WERI-Rb-1 (cell line): Measurements from ENCODE around the gene CNTD1.
"Not testable (repeated sequence)": the region's sequence is repeated elsewhere in the genome, so short reads cannot be mapped to it uniquely, and the experiment has no call there.

Source experiments
- DNase-seq: peaks from one replicate; pipeline ENCODE4 v3.0.0-alpha.2; 2020
- H3K27ac ChIP-seq: fragments of 250-450 bp; sonication (Bioruptor Pico); 2 replicates; pipeline ENCODE4 v1.5.1; 2020; ENCODE audit warnings: mild to moderate bottlenecking, moderate library complexity
- H3K27me3 ChIP-seq: fragments of 250-450 bp; sonication (Bioruptor Pico); 2 replicates; pipeline ENCODE4 v1.5.1; 2021; ENCODE audit warnings: mild to moderate bottlenecking, low read depth, moderate library complexity; ENCODE audit not compliant: insufficient read depth, severe bottlenecking
- H3K36me3 ChIP-seq: fragments of 250-450 bp; sonication (Bioruptor Pico); 2 replicates; pipeline ENCODE4 v1.5.1; 2020; ENCODE audit warnings: mild to moderate bottlenecking, moderate library complexity
- H3K4me3 ChIP-seq: 2 replicates; pipeline ENCODE4 v1.5.1; 2011; ENCODE audit warnings: low read depth, mild to moderate bottlenecking, control low read depth, low read length
- H3K9me3 ChIP-seq: fragments of 250-450 bp; sonication (Bioruptor Pico); 2 replicates; pipeline ENCODE4 v1.5.1; 2021; ENCODE audit warnings: mild to moderate bottlenecking, moderate library complexity; ENCODE audit not compliant: severe bottlenecking
- CTCF ChIP-seq: IDR thresholded peaks from 2 replicates; pipeline ENCODE4 v1.5.1; 2011; ENCODE audit warnings: low read depth, mild to moderate bottlenecking, control low read depth, inconsistent platforms, low read length

The CNTD1 gene

GRCh38 chr17:42849031-42849430 lies 50.4 kb downstream of the CNTD1 start:
- DNase-seq: no peak
- Histone ChIP-seq H3K9me3 (no peaks in the 10 kb centered on the region), H3K36me3 (peaks cover 19% of the 10 kb centered on the region), H3K27me3 (no peaks in the 10 kb centered on the region), H3K4me3 (no peak overlapping the region), H3K27ac (no peak overlapping the region)
- no peak for TF ChIP-seq CTCF

- Histone ChIP-seq H3K27ac (no peak overlapping the region), H3K27me3 (no peaks in the 10 kb centered on the region), H3K4me3 (no peak overlapping the region), H3K9me3 (no peaks in the 10 kb centered on the region), H3K36me3 (peaks cover 13% of the 10 kb centered on the region)
- DNase-seq: no peak
- TF ChIP-seq CTCF: no peak
These were observed 51.0 kb downstream of the CNTD1 start for GRCh38 chr17:42849451-42850181.

GRCh38 chr17:42850954-42851353 lies 52.3 kb downstream of the CNTD1 start, which contains the start of gene AOC3:
Gene AOC3 (plus strand): TSS chr17:42851199. CDS start chr17:42851344, 145 bp downstream.
- Histone ChIP-seq H3K4me3 (no peak within 1 kb of the TSS), H3K9me3 (no peaks in the 10 kb centered on the region), H3K36me3 (no peaks in the 10 kb centered on the region), H3K27me3 (no peaks in the 10 kb centered on the region), H3K27ac (no peak within 1 kb of the TSS)
- TF ChIP-seq CTCF: no peak
- no peak for DNase-seq

GRCh38 chr17:42851371-42852240 lies 52.9 kb downstream of the CNTD1 start:
- not testable (repeated sequence) for H3K27ac ChIP-seq, H3K4me3 ChIP-seq, DNase-seq, H3K27me3 ChIP-seq, H3K9me3 ChIP-seq, H3K36me3 ChIP-seq

- no peak for DNase-seq
- no peak for TF ChIP-seq CTCF
- no peak overlapping the region for H3K4me3 ChIP-seq
- H3K36me3 ChIP-seq: no peaks in the 10 kb centered on the region
- H3K27me3 ChIP-seq: no peaks in the 10 kb centered on the region
- no peaks in the 10 kb centered on the region for H3K9me3 ChIP-seq
- H3K27ac ChIP-seq: no peak overlapping the region
These were observed 53.7 kb downstream of the CNTD1 start for GRCh38 chr17:42852351-42852750.

GRCh38 chr17:42853004-42853403 lies 54.3 kb downstream of the CNTD1 start:
- Histone ChIP-seq H3K4me3 (no peak overlapping the region), H3K36me3 (no peaks in the 10 kb centered on the region), H3K27ac (no peak overlapping the region), H3K27me3 (no peaks in the 10 kb centered on the region), H3K9me3 (no peaks in the 10 kb centered on the region)
- DNase-seq: no peak
- no peak for TF ChIP-seq CTCF
